ENCODE data around the gene USP17L15. TPM values are rescaled to one million over a fixed set of nuclear protein-coding genes. Genes with fewer than 3 reads are reported as not detected.
"Not testable (repeated sequence)": the region's sequence is repeated elsewhere in the genome, so short reads cannot be mapped to it uniquely, and the experiment has no call there.

Gene USP17L15
- total RNA-seq (2014; rRNA removed; shearing (Covaris generic)): not detected in 2 replicates

GRCh38 chr4:9234085-9234484 lies at the start of gene USP17L15:
TSS of gene USP17L15 (plus strand) at chr4:9234385. CDS start at chr4:9234385, 0 bp downstream.
- DNase-seq (ENCODE audit: low spot score): not testable (repeated sequence)

- DNase-seq (ENCODE audit: low spot score): not testable (repeated sequence)
These were observed 23.8 kb upstream of the USP17L15 start, which contains the start of gene USP17L10 for GRCh38 chr4:9210357-9210756. TSS of gene USP17L10 (plus strand) at chr4:9210657. CDS start at chr4:9210657, 0 bp downstream.

- DNase-seq (ENCODE audit: low spot score): not testable (repeated sequence)
These were observed 19.5 kb upstream of the USP17L15 start for GRCh38 chr4:9214701-9215100.

- DNase-seq (ENCODE audit: low spot score): not testable (repeated sequence)
These were observed 19.1 kb upstream of the USP17L15 start, which contains the start of gene USP17L11 for GRCh38 chr4:9215105-9215504. TSS of gene USP17L11 (plus strand) at chr4:9215405. CDS start at chr4:9215405, 0 bp downstream.

- not testable (repeated sequence) for DNase-seq (ENCODE audit: low spot score)
These were observed 14.3 kb upstream of the USP17L15 start, which contains the start of gene USP17L12 for GRCh38 chr4:9219852-9220251. TSS of gene USP17L12 (plus strand) at chr4:9220152. CDS start at chr4:9220152, 0 bp downstream.

- not testable (repeated sequence) for DNase-seq (ENCODE audit: low spot score)
These were observed 9.6 kb upstream of the USP17L15 start, which contains the start of gene USP17L13 for GRCh38 chr4:9224596-9224995. TSS of gene USP17L13 (plus strand) at chr4:9224896. CDS start at chr4:9224896, 0 bp downstream.

GRCh38 chr4:9230249-9230648 lies 3.9 kb upstream of the USP17L15 start:
- DNase-seq (ENCODE audit: low spot score): not testable (repeated sequence)

- DNase-seq (ENCODE audit: low spot score): peak; percentile 14
These were observed 4.3 kb downstream of the USP17L15 start for GRCh38 chr4:9238461-9238860.

GRCh38 chr4:9243579-9243978 lies 9.4 kb downstream of the USP17L15 start, which contains the start of gene USP17L17:
TSS of gene USP17L17 (plus strand) at chr4:9243879. CDS start at chr4:9243879, 0 bp downstream.
- DNase-seq (ENCODE audit: low spot score): not testable (repeated sequence)

- DNase-seq (ENCODE audit: low spot score): not testable (repeated sequence)
These were observed 13.9 kb downstream of the USP17L15 start, which contains the start of gene USP17L18 for GRCh38 chr4:9247953-9248680. TSS of gene USP17L18 (plus strand) at chr4:9248630. CDS start at chr4:9248630, 0 bp downstream.

- not testable (repeated sequence) for DNase-seq (ENCODE audit: low spot score)
These were observed 18.9 kb downstream of the USP17L15 start, which contains the start of gene USP17L19 for GRCh38 chr4:9253078-9253477. TSS of gene USP17L19 (plus strand) at chr4:9253378. CDS start at chr4:9253378, 0 bp downstream.

GRCh38 chr4:9257824-9258223 lies 23.6 kb downstream of the USP17L15 start, which contains the start of gene USP17L20:
TSS of gene USP17L20 (plus strand) at chr4:9258124. CDS start at chr4:9258124, 0 bp downstream.
- DNase-seq (ENCODE audit: low spot score): not testable (repeated sequence)

- not testable (repeated sequence) for DNase-seq (ENCODE audit: low spot score)
These were observed 28.4 kb downstream of the USP17L15 start, which contains the start of gene USP17L21 for GRCh38 chr4:9262572-9262971. TSS of gene USP17L21 (plus strand) at chr4:9262872. CDS start at chr4:9262872, 0 bp downstream.

- DNase-seq (ENCODE audit: low spot score): not testable (repeated sequence)
These were observed 33.1 kb downstream of the USP17L15 start, which contains the start of gene USP17L22 for GRCh38 chr4:9267319-9267718. TSS of gene USP17L22 (plus strand) at chr4:9267619. CDS start at chr4:9267619, 0 bp downstream.

- not testable (repeated sequence) for DNase-seq (ENCODE audit: low spot score)
These were observed 37.5 kb downstream of the USP17L15 start for GRCh38 chr4:9271719-9272118.

Other genes starting within 250 kb of the USP17L15 start
- gene FAM90A26, start 64.0 kb upstream of the USP17L15 start, total RNA-seq (2014; rRNA removed; shearing (Covaris generic)): not detected in 2 replicates
- not detected in 2 replicates for gene USP17L10, start 23.7 kb upstream of the USP17L15 start, total RNA-seq (2014; rRNA removed; shearing (Covaris generic))
- not detected in 2 replicates for gene USP17L11, start 19.0 kb upstream of the USP17L15 start, total RNA-seq (2014; rRNA removed; shearing (Covaris generic))
- gene USP17L12, start 14.2 kb upstream of the USP17L15 start, total RNA-seq (2014; rRNA removed; shearing (Covaris generic)): not detected in 2 replicates
- not detected in 2 replicates for gene USP17L13, start 9.5 kb upstream of the USP17L15 start, total RNA-seq (2014; rRNA removed; shearing (Covaris generic))
- gene USP17L17, start 9.5 kb downstream of the USP17L15 start, total RNA-seq (2014; rRNA removed; shearing (Covaris generic)): not detected in 2 replicates
- not detected in 2 replicates for gene USP17L18, start 14.2 kb downstream of the USP17L15 start, total RNA-seq (2014; rRNA removed; shearing (Covaris generic))
- gene USP17L19, start 19.0 kb downstream of the USP17L15 start, total RNA-seq (2014; rRNA removed; shearing (Covaris generic)): not detected in 2 replicates
- gene USP17L20, start 23.7 kb downstream of the USP17L15 start, total RNA-seq (2014; rRNA removed; shearing (Covaris generic)): not detected in 2 replicates
- gene USP17L21, start 28.5 kb downstream of the USP17L15 start, total RNA-seq (2014; rRNA removed; shearing (Covaris generic)): not detected in 2 replicates
- not detected in 2 replicates for gene USP17L22, start 33.2 kb downstream of the USP17L15 start, total RNA-seq (2014; rRNA removed; shearing (Covaris generic))
- not detected in 2 replicates for gene USP17L24, start 90.8 kb downstream of the USP17L15 start, total RNA-seq (2014; rRNA removed; shearing (Covaris generic))
- not detected in 2 replicates for gene USP17L25, start 95.5 kb downstream of the USP17L15 start, total RNA-seq (2014; rRNA removed; shearing (Covaris generic))
- gene USP17L26, start 100.3 kb downstream of the USP17L15 start, total RNA-seq (2014; rRNA removed; shearing (Covaris generic)): not detected in 2 replicates
- not detected in 2 replicates for gene USP17L5, start 105.0 kb downstream of the USP17L15 start, total RNA-seq (2014; rRNA removed; shearing (Covaris generic))
- not detected in 2 replicates for gene USP17L27, start 109.8 kb downstream of the USP17L15 start, total RNA-seq (2014; rRNA removed; shearing (Covaris generic))
- not detected in 2 replicates for gene USP17L28, start 114.5 kb downstream of the USP17L15 start, total RNA-seq (2014; rRNA removed; shearing (Covaris generic))
- gene USP17L29, start 119.3 kb downstream of the USP17L15 start, total RNA-seq (2014; rRNA removed; shearing (Covaris generic)): not detected in 2 replicates
- not detected in 2 replicates for gene USP17L30, start 128.7 kb downstream of the USP17L15 start, total RNA-seq (2014; rRNA removed; shearing (Covaris generic))
- gene DEFB131A, start 210.0 kb downstream of the USP17L15 start, total RNA-seq (2014; rRNA removed; shearing (Covaris generic)): not detected in 2 replicates